ENCODE measurements around the gene COG5.
"Not testable (repeated sequence)": the region's sequence is repeated elsewhere in the genome, so short reads cannot be mapped to it uniquely, and the experiment has no call there.

COG5 gene

GRCh38 chr7:107579885-107580715 lies 16.4 kb upstream of the COG5 start, which contains the start of gene BCAP29:
BCAP29 (plus strand) TSS chr7:107580246; CDS start chr7:107580773, 527 bp downstream.
- DNase-seq (ENCODE audit: low read depth), result no peak

- DNase-seq (ENCODE audit: low read depth), result no peak
These were observed 15.8 kb upstream of the COG5 start for GRCh38 chr7:107579554-107579884.

- DNase-seq (ENCODE audit: low read depth), result no peak
These were observed 9.8 kb upstream of the COG5 start for GRCh38 chr7:107573537-107573936.

GRCh38 chr7:107570298-107570697 lies 6.6 kb upstream of the COG5 start:
- DNase-seq (ENCODE audit: low read depth), result no peak

- DNase-seq (ENCODE audit: low read depth), result peak; percentile 88
These were observed 1.0 kb upstream of the COG5 start for GRCh38 chr7:107564553-107565298.

- no peak for DNase-seq (ENCODE audit: low read depth)
These were observed 492 bp downstream of the COG5 start for GRCh38 chr7:107563081-107563774.

GRCh38 chr7:107560898-107561516 lies 2.7 kb downstream of the COG5 start:
- DNase-seq (ENCODE audit: low read depth), result no peak

GRCh38 chr7:107559864-107560263 lies 3.9 kb downstream of the COG5 start:
- DNase-seq (ENCODE audit: low read depth), result peak; percentile 42

GRCh38 chr7:107555893-107556292 lies 7.8 kb downstream of the COG5 start:
- no peak for DNase-seq (ENCODE audit: low read depth)

GRCh38 chr7:107551936-107552335 lies 11.8 kb downstream of the COG5 start:
- no peak for DNase-seq (ENCODE audit: low read depth)

- DNase-seq (ENCODE audit: low read depth), result no peak
These were observed 18.7 kb downstream of the COG5 start for GRCh38 chr7:107544848-107545591.

- no peak for DNase-seq (ENCODE audit: low read depth)
These were observed 20.3 kb downstream of the COG5 start for GRCh38 chr7:107543338-107543993.

- no peak for DNase-seq (ENCODE audit: low read depth)
These were observed 25.7 kb downstream of the COG5 start for GRCh38 chr7:107538001-107538400.

- not testable (repeated sequence) for DNase-seq (ENCODE audit: low read depth)
These were observed 26.5 kb downstream of the COG5 start for GRCh38 chr7:107537228-107537627.

GRCh38 chr7:107534139-107534538 lies 29.6 kb downstream of the COG5 start:
- DNase-seq (ENCODE audit: low read depth), result no peak

- no peak for DNase-seq (ENCODE audit: low read depth)
These were observed 33.0 kb downstream of the COG5 start for GRCh38 chr7:107530751-107531150.

GRCh38 chr7:107528461-107528860 lies 35.3 kb downstream of the COG5 start:
- DNase-seq (ENCODE audit: low read depth), result peak; percentile 6

GRCh38 chr7:107527196-107527595 lies 36.5 kb downstream of the COG5 start:
- DNase-seq (ENCODE audit: low read depth), result no peak

- no peak for DNase-seq (ENCODE audit: low read depth)
These were observed 37.0 kb downstream of the COG5 start for GRCh38 chr7:107526672-107527071.

GRCh38 chr7:107506674-107507339 lies 56.9 kb downstream of the COG5 start:
- no peak for DNase-seq (ENCODE audit: low read depth)
